ENCODE results near the gene CASQ2. TPM values are rescaled to one million over a fixed set of nuclear protein-coding genes. Genes with fewer than 3 reads are reported as not detected.

CASQ2 gene
- polyA plus RNA-seq, 1 of the 3 experiments (the other 2 are of a cell fraction), result not detected

DNA sequence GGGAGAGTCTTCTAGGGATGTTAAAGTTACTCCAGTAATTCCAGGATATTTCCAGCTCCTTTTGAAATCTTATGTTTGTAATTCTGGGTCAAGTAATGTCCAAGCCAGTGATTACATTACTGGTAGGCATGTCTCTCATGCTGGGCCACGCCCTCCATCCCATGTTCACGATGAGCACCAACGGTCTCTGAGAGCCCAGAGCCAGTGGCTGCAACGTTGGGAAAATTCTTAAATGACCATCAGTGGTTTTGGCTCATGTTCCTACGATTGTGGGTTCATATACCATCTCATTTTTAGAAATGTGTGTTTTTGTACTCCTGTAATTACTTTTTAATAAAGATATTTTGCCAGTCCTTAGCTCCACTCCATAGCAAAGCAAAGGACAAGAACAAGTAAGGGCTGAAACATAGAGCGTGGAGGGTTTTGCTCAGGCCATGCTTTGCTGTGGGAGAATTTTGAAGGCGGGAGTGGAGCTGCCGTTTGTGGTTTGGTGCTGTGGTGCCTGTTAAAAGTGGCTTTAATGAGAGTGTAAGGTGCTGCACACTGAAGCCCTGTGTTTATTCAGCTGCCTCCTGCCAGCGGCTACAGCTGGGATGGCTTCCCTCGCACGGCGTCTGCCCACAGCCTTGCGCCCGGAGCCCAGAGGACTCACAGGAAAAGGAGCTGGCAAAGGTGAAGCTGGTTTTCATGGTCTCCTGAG is 97.9 kb downstream of the CASQ2 start:
- no peak for TF ChIP-seq POLR2AphosphoS5 (IDR thresholded peaks at IDR 0.05; ENCODE audit: low read depth, low read length)
- no peak for TF ChIP-seq GATA2 (CRISPR knock-in tag; IDR thresholded peaks at IDR 0.05)
- TF ChIP-seq TCF12 (IDR thresholded peaks at IDR 0.05), result no peak
- TF ChIP-seq FOXM1 (IDR thresholded peaks at IDR 0.05; ENCODE audit: low read depth), result no peak
- no peak for TF ChIP-seq SIN3A (IDR thresholded peaks at IDR 0.05; ENCODE audit: borderline replicate concordance, low read depth, low read length)
- TF ChIP-seq MEF2A (IDR thresholded peaks at IDR 0.05; ENCODE audit: borderline replicate concordance, low read depth), result no peak
- TF ChIP-seq, protein P1, sequence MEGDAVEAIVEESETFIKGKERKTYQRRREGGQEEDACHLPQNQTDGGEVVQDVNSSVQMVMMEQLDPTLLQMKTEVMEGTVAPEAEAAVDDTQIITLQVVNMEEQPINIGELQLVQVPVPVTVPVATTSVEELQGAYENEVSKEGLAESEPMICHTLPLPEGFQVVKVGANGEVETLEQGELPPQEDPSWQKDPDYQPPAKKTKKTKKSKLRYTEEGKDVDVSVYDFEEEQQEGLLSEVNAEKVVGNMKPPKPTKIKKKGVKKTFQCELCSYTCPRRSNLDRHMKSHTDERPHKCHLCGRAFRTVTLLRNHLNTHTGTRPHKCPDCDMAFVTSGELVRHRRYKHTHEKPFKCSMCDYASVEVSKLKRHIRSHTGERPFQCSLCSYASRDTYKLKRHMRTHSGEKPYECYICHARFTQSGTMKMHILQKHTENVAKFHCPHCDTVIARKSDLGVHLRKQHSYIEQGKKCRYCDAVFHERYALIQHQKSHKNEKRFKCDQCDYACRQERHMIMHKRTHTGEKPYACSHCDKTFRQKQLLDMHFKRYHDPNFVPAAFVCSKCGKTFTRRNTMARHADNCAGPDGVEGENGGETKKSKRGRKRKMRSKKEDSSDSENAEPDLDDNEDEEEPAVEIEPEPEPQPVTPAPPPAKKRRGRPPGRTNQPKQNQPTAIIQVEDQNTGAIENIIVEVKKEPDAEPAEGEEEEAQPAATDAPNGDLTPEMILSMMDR (IDR thresholded peaks at IDR 0.05), result no peak
- no peaks in the 10 kb centered on the region for H3K9me2 ChIP-seq
- peaks cover 7 to 21% of the 10 kb centered on the region in 2 experiments for H3K36me3 ChIP-seq (replicated peaks in 1 of 2; ENCODE audit: control insufficient read depth in 1 of 2, insufficient read depth in 2 of 2, low read length in 1 of 2)
- no peaks in the 10 kb centered on the region for H3K27me3 ChIP-seq (ENCODE audit: insufficient read depth)
- DNase-seq, result no peak
- WGBS (ENCODE audit: low lambda C conversion rate), result 90% methylated on average over 8 of the region's 14 CpGs
- ChIA-PET POLR2A (no interaction called here), CTCF (interaction anchor here (1.1 to 2.0 kb wide), 2 partner anchors 12 to 63 kb away, joined by 5 read pairs; no protein-coding TSS in a partner anchor)
- no peak overlapping the region for H3K9ac ChIP-seq
- H2AFZ ChIP-seq (ENCODE audit: low read depth), result no peak overlapping the region
- no peak overlapping the region for H3K4me3 ChIP-seq (ENCODE audit: low read depth in 2 of 2, low read length in 1 of 2)
- peaks cover 16 to 17% of the 10 kb centered on the region in 2 experiments; a peak in 3 of 4 replicates for H3K4me1 ChIP-seq (ENCODE audit: control insufficient read depth in 1 of 2, insufficient read depth in 2 of 2, low read depth in 1 of 2, low read length in 1 of 2)
- peaks cover 24% of the 10 kb centered on the region for H3F3A ChIP-seq (replicated peaks; ENCODE audit: insufficient read depth)
- 0 out of 2 replicates have a peak, but pooled peaks cover 8% of the 10 kb centered on the region for H3K9me3 ChIP-seq
- no peaks in the 10 kb centered on the region for H4K20me1 ChIP-seq (ENCODE audit: insufficient read depth)
- H3K79me2 ChIP-seq (ENCODE audit: insufficient read depth), result peaks cover 63% of the 10 kb centered on the region; the same call in 1 of the 2 replicates
- peak overlapping the region in 1 of 2 experiments; percentile 14; a peak in 1 of 4 replicates for H3K27ac ChIP-seq (ENCODE audit: low read depth in 2 of 2, low read length in 1 of 2)
- peak overlapping the region; percentile 39; the same call in 1 of the 2 replicates for H3K4me2 ChIP-seq

GRCh38 chr1:115669886-115670285 is 98.6 kb downstream of the CASQ2 start:
- DNase-seq, result no peak
- TF ChIP-seq FOXM1 (IDR thresholded peaks at IDR 0.05; ENCODE audit: low read depth), result no peak
- TF ChIP-seq RAD21 (IDR thresholded peaks at IDR 0.05; ENCODE audit: low read length), result no peak
- TF ChIP-seq GATA2 (CRISPR knock-in tag; IDR thresholded peaks at IDR 0.05), result no peak
- Histone ChIP-seq H3K4me1 (ENCODE audit: control insufficient read depth in 1 of 2, insufficient read depth in 2 of 2, low read depth in 1 of 2, low read length in 1 of 2) (peaks cover 16 to 23% of the 10 kb centered on the region in 2 experiments; a peak in 3 of 4 replicates), H2AFZ (ENCODE audit: low read depth) (no peak overlapping the region), H3K9me2 (no peaks in the 10 kb centered on the region), H3K4me2 (no peak overlapping the region), H3K9ac (no peak overlapping the region), H3K79me2 (ENCODE audit: insufficient read depth) (peaks cover 63% of the 10 kb centered on the region; the same call in 1 of the 2 replicates), H4K20me1 (ENCODE audit: insufficient read depth) (no peaks in the 10 kb centered on the region), H3K9me3 (0 out of 2 replicates have a peak, but pooled peaks cover 8% of the 10 kb centered on the region), H3K27me3 (ENCODE audit: insufficient read depth) (no peaks in the 10 kb centered on the region), H3K27ac (ENCODE audit: low read depth in 2 of 2, low read length in 1 of 2) (no peak overlapping the region), H3F3A (replicated peaks; ENCODE audit: insufficient read depth) (peaks cover 24% of the 10 kb centered on the region), H3K4me3 (ENCODE audit: low read depth in 2 of 2, low read length in 1 of 2) (no peak overlapping the region), H3K36me3 (replicated peaks in 1 of 2; ENCODE audit: control insufficient read depth in 1 of 2, insufficient read depth in 2 of 2, low read length in 1 of 2) (peaks cover 14 to 29% of the 10 kb centered on the region in 2 experiments)
- ChIA-PET CTCF (interaction anchor here (2.0 to 2.2 kb wide), 2 partner anchors 12 to 37 kb away, joined by 5 to 6 read pairs; no protein-coding TSS in a partner anchor), POLR2A (no interaction called here)
- 100% methylated on average over 1 of the region's 1 CpG for WGBS (ENCODE audit: low lambda C conversion rate)

Measured in SK-N-SH (cell line).